Left renal cortex interstitium (tissue), 4 donors: ENCODE measurements around the gene USP31. TPM values are rescaled to one million over a fixed set of nuclear protein-coding genes. Genes with fewer than 3 reads are reported as not detected.
"Not testable (repeated sequence)": the region's sequence is repeated elsewhere in the genome, so short reads cannot be mapped to it uniquely, and the experiment has no call there.

Source experiments
- DNase-seq, 4 donors: peaks; one replicate each; pipeline ENCODE4 v3.0.0-alpha.2; 2013; ENCODE audit warnings: low read depth in 4 of 4, low spot score in 2 of 4, missing footprints in 1 of 4
- polyA plus RNA-seq, 4 donors: library from polyadenylated mRNA; unstranded; fragments of 120-200 nt; gene quantifications; one replicate each; pipeline ENCODE4 v1.2.1, GENCODE V29; 2013; ENCODE audit not compliant: insufficient read length in 4 of 4

USP31 gene
- polyA plus RNA-seq, 4 donors: 5.5 to 8.4 (median 6.7) TPM

DNA sequence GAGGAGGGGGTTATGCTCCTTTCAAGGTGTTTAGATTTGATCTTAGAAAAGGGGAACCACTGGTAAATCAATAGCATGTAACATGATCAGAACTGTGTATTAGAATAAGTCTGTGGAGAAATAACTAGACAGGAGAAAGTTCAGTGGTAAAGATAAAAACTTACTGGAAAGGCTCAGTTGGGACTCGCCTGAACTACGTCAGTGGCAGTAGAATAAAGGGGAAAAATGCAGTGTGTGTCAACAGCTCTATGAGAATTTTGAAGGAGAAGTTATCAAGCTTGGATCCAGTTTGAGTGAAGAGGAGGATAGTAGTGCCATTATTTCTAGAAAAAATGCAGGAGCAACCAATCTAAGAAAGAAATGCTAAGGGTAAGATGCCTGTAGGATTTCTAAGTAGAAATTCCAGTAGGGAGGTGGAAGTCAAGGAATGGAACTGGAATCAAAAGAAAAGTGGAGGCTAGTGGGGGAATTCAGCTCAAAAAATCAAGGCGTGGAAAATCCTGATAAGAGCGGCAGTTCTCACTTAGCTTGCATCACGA lies 48.2 kb downstream of the USP31 start:
- DNase-seq: no peak

DNA sequence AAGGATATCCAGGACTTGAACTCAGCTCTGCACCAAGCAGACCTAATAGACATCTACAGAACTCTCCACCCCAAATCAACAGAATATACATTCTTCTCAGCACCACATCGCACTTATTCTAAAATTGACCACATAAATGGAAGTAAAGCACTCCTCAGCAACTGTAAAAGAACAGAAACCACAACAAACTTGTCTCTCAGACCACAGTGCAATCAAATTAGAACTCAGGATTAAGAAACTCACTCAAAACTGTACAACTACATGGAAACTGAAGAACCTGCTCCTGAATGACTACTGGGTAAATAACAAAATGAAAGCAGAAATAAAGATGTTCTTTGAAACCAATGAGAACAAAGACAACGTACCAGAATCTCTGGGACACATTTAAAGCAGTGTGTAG lies 52.8 kb downstream of the USP31 start:
- not testable (repeated sequence) for DNase-seq

DNA sequence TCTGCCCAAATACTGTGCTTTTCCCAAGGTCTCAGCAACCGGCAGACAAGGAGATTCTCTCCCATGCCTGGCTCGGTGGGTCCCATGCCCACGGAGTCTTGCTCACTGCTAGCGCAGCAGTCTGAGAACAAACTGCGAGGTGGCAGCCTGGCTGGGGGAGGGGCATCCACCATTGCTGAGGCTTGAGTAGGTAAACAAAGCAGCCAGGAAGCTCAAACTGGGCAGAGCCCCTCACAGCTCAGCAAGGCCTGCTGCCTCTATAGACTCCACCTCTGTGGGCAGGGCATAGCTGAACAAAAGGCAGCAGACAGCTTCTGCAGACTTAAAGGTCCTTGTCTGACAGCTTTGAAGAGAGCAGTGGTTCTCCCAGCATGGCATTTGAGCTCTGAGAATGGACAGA lies 55.1 kb downstream of the USP31 start:
- not testable (repeated sequence) for DNase-seq

DNA sequence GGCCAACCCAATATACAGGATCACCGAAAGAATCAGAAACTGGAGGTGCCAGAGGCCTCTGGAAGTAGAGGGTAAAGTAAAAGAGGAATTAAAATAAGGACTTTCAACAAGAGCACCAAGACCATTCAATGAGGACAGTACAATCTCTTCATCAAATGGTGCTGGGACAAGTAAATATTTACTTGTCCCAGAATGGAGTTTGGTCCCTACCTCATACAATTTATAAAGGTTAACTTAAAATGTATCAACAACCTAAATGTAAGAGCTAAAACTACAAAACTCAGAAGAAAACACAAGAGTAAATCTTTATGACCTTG lies 56.5 kb downstream of the USP31 start:
- no peak for DNase-seq

DNA sequence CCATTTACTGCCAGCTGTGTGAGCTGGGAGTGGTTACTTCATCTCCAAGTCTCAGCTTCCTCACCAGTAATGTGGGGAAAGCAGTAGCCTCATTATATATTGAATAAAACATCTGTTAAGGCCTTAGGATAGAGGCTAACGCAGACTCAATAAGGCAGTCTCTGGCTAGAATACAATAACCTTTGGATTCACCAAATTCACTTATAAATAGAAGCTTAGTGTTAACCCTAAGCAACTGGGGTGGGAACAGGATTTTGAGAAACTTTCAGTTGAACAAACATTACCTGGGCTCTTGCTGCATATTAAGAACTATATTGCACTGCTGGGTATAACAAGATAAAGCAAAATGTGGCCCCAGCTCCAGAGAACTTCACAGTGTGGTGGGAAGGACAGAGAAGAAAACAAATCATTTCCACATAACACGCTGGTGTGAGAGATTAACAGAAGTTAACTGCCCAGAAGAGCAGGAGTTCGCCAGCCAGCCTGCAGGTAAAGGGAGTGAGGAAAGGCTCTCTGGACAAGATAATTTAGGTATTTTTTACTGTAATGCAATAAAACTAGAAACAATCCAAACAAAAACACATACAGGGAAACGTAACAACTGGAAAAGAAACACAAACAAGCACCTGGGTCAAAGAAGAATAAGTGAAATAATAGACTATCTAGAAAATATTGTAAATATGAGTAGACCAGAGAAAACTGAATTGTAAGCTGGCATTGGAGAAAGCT lies 57.0 kb downstream of the USP31 start:
- DNase-seq: no peak

DNA sequence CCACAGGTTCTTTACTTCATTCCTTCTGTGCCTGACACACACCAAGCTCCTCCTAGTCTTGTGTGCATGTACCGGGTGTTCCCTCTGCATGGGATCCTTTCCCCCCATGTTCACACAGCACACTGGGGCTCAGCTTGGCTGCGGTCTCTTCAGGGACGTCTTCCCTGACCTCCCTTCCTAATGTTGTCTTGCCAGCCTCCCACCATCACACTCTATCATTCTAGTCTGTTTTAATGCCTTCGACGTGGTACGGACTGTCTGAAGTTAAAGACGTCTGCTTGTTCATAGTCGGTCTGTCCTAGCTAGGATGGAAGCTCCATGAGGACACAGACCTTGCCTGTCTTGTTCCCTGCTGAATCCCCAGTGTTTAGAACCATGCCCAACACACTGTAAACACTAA lies 60.1 kb downstream of the USP31 start:
- no peak for DNase-seq

DNA sequence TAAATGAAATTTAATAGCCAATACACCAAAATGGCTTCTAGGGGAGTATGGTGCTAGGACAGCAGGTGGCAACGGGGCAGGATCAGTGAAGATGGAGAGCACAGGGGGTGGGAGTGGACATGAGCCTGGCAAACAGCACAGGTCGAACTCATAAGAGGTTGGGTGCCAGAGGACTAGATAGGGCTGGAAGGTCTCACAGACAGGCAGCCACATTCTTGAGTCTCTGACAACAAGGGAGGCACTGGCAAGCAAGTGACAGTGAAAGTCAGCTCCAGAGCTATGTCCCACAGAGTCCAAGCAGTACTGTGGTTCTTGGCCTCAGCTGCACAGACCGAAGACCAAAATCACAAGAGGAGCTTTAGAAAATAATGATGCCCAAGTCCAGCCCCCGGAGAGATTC lies 61.2 kb downstream of the USP31 start:
- no peak for DNase-seq

DNA sequence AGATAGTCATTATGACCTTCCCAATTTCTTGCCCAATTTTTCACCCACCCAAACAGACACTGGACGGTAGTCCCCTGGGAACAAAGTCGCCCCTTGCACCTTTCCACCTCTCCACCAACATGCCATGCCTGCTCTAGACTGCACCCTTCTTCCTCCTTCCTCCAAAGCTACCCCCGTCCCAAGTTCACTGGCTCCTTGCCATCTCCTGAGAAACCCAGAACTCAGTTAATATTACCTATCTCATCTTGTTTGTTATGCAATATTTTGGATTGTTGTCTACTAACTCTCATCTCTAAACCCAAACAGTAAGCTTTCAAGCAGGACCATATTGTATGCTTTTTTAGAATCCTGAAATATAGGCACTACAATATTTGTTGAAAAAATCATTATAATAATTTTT lies 63.3 kb downstream of the USP31 start:
- DNase-seq: no peak

DNA sequence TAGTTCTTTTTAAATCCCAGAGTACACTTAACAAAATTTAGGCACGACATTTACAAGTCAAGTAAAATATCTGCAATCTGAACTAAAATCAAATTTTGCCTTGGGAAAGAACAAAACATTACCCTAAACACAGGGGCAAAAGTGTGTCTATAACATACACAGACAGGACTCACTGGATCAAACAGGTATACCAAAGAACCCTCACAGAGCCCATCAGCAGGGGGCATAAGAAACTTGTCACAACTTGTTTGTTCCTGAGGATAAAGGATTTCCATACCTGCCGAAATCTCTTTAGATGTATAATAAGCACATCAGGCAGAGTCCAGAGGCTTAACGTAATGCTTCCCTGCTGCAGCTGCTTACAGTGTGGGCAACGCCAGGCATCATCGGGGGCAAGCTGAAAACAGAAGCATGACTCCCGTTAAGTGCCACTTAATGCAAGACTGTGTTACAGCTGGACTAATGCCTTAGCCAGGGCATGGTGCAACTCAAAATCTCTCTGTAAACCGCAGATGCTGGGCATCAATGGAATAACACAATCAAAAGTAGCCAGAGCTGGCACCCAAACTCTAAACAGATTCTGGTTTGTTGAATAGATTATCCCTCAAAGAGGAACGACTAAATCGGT lies 67.0 kb downstream of the USP31 start:
- DNase-seq: no peak

DNA sequence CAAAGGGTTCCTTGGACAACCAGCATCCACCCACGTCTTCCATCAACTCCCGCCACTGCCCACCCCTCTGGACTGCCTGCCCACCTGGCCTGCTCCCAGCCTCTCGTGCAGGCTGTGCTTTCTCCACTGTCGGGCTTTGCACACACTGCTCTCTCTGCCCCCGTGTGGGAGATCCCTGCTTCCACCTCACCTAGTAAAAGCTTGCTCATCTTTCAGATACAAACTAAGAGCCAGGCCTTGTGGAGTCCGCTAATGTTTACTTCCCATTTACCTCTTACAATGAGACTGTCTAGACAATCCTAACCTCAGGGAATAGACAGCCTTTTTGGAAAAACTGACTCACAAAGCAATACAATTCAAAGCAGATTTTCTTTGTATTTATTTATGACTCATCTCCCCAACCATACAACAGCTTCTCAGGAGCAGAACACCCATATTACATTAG lies 67.6 kb downstream of the USP31 start:
- no peak for DNase-seq

DNA sequence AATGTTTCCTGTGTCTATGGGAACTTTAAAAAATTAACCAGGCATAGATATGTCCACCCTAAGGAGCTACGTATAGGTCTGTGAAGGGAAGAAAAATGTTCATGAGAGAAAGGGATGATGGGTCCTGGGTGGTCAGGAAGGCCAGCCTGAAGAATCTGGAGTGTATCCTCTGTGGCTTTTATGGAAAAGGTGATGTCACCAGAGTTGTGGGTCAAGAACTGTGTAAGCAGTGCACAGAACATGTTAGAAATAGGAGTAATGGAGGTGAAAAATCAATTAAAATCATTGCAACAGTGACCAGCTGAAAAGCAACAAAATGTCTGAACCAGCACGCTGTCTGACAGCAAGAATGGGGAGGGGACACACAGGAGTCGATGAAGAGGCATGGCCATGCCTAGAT lies 68.5 kb downstream of the USP31 start:
- DNase-seq: no peak

DNA sequence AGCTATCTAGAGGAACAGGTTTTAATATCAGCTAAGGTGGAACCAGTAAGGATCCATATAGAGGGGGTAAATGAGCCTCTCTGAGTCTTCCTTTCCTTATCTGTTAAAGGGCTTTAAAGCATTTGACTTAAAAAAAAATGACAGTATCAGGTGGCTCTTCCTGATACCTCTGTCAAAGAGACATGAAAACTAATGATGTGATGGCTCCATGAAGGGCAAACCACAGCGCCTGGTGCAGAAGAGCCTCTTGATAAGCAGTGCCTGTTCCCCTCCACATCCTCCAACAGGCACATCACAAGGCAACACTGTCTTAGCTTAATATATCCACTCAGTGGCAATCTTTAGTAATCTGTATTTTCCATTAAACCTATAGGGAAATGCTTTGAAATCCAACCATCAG lies 68.9 kb downstream of the USP31 start:
- no peak for DNase-seq

DNA sequence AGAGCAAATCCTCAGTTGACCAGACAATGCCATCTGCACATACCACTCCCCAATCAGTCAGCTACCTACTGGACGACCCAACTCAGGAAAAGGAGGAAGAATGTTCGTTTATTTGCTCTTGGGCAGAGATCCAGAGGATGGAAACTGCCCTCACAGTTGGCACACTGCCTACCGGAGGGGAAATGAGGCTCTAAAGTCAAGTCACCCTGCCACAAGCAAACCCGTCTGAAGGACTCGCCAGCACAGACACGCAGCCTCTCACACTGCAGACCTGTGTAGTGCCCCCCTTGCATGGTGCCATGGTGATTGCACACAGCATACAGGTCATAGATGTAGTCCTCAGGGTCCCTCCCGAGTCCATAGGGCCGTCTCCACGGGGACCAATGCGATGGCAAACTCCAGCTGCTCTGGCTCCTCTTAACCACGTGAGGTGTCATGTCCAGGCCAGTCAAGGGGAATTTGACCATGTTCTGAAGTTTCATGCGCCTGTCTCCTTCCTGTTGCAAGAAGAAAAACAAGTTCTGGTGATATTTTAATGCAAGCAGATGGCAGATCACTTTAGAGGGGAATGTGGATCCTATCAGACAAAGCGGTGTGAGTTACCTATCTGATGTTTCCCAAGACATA lies 69.5 kb downstream of the USP31 start:
- DNase-seq: no peak

DNA sequence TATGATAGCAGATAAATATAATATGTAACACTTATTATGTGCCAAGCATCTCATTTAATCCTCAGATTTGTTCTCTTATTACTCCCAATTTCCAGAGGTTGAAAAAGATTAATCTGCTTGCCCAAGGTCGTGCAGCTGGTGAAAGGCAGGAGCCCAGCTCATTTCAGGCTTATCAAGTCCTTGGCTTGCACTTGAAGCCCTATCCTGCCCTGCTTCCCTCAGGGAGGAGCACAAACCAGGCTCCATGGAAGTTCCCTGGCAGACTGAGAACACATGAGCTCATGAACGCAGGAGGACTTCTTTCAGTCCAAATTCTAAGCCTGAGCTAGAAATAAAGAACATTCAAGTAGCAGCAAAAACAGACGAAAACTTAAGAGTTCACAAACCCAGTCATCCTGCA lies 74.8 kb downstream of the USP31 start:
- no peak for DNase-seq

DNA sequence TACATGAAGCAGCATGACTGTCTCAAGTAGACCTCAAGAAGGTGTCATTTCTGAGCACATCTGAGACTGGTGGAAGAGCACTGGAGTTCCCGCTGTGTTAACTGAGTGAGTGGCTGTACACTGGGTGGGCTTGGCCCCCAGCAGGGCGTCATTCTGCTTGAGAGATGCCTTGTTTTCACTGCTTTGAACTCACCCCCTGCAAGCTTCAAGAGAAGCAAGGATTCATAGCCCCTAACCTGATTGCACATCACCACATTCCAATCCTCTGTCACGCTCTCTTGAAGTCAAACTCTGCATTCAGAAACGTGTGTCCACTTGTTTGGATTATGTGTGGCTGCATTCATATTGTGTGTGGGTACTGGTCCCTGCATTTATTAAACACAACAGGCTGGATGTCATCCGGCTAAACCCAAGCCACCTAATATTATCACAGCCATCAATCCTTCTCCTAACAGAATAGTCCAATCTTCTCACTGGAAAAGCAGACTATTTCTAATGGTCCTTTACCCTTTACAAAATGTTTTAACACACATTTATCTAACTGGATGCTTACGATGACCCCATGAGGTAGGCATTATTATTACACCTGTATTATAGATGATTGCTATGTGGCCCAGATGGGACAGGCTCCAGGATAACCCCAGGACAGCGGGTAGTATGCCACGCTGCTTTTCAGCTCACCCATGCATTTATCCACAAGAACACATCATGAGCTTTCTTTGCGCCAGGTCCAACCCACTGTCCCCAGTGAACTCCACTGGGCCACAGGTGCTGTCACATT lies 76.3 kb downstream of the USP31 start:
- no peak for DNase-seq

DNA sequence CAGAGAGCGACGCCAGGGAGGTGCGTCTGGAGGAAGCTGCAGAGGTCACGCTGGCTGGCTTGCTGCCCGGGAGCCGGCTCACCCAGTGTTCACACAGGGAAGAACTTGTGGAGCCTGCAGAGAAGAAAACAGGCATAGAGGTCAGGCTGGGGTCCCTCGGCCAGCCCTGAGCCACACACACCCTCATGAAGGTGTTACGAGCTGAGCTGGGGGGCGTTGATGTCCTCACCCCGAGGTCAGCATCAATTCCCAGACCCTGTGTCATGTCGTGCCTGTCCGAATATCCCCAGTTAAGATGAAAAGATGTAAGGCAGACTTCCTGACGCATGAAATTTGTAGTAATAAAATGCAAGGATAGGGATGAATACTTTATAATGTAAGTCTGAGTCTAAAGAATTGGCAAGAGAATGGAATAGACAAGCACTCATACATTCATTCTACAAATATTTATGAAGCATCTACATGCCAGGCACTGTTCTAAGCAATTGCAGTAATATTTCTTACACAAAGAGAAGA lies 77.1 kb downstream of the USP31 start:
- no peak for DNase-seq

DNA sequence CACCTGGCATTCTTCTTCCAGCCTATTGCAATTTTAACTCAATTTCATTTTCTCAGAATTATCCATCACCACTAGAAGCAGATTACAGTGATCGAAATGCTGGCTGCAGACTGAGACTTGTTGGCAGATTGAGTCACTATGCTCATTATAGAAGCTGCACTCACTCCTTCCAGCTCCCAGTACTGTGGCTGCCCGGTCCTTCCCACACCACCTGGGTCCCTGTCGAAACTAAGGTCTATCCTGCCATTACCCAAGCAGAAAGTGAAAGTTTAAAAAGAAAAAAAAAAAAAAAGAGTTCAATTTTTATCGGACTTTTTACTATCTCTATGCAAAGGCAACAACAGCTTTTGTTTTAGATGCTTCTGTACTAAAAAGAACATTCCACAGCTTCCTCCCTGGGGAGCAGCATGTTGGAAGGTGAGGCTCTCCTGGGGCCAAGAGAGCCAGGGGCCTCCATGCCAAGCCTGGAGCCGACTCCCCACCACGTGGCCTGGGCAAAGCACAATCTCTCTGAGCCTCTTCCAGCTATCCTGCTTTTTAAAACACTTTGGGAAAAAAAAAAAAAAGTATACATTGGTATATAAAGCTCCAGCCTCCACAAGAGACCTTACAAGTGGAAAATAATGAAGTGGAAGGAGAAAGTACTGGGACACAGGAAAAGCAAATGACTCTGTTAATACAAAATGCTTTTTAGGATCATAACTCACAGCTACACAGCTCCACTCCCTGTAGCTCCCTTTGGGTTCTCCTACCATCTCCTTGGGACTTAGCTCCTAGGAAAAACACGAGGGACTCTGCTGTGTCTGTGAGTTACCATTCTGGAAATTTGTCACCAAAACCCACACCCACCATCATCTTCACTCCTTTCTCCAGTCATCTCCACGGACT lies 77.8 kb downstream of the USP31 start:
- no peak for DNase-seq

DNA sequence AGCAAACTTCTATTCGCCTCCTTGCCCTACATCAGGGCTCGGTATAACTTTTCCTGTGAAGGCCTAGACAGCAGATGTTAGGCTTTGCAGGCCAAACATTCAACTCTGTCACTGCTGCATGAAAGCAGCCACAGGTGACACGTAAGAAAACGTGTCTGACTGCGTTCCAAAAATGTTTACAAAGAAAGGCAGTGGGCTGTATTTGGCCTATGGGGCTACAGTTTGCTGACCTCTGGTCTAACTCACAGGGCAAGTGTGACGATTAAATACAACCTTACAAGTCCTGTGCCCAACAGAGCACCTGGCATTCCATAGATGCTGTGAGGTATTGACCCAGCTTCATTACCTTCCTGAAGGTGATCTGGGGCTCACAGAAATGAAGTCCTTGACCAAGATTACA lies 79.4 kb downstream of the USP31 start:
- DNase-seq: no peak

DNA sequence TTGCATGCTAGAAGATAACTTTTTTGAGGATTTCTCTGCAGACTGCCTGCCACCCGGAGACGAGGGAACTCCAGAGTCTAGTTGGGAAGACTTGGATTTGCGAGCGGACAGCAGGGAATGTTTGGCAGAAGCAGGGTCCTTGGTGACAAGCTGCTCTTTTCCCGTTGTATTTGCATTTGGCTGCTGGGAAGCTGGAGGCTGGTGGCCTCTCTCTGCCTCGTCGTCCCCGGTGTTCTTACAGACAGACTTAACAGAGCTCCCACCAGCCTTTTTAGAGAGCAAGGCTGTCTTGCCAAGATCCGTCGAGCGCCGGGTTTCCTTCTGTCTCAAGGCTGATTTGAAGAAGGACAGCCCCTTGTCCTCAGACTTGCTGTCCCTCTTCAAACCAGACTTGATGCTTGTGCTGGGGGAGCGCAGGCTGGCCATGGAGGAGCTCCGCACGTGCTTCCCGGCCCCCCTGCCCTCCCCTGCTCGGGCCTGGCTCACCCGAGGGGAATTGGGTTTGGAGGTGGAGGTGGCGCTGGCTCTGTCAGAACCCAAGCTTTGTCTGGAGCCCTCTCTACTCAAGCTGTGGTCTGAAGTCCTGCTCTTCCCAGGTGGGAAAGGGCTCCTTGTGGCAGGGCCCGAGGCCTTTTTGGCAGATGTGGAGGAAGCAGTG lies 81.0 kb downstream of the USP31 start:
- DNase-seq: no peak
